Measurements from ENCODE around the gene PHF21A.

DNA sequence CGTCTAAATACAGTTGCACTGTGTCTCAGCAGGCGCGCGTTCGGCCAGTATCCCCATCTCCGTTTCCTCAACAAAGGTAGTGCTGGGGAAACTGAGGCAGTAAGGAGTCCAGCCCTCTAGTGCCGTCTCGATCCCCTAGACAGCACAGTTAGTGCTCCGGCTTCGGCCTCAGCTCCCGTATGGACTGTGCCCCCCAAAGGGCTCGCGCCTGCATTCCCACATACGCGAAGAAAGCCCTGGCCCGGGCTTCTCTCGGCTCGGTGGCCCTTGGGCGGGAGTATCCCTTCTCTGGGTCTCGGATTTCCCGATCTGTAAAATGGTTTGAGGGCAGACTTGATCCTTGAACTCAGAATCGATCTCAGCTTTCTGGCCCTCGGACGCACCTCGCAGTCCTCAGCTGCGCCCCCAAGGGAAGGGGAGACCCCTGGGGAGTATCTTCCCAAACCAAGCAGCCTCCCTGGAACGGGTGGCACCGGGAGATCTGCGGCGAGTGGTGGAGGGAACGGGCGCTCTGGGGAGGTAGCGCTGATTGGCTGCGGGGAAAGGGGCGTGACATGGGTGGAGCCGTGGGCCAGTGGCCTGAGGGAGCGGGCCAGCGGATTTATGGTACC is 202.8 kb downstream of the PHF21A start:
- TF ChIP-seq POLR2A (IDR thresholded peaks at IDR 0.05) (no peak), CTCF (IDR thresholded peaks at IDR 0.05) (no peak)

Data from right lobe of liver (tissue), 4 donors.